Measurements from ENCODE around the gene NID2.

Gene NID2

GRCh38 chr14:52005625-52006024 lies 63.2 kb downstream of the NID2 start:
- in situ Hi-C loops (cut with MboI; ENCODE audit: low sequenced_read_pairs) = loop anchor here (25.0 kb wide), 1 partner anchor 482 kb away; no protein-coding TSS in a partner anchor

GRCh38 chr14:52003324-52003723 lies 65.5 kb downstream of the NID2 start:
- in situ Hi-C loops (cut with MboI; ENCODE audit: low sequenced_read_pairs) = loop anchor here (25.0 kb wide), 1 partner anchor 484 kb away; no protein-coding TSS in a partner anchor

- in situ Hi-C loops (cut with MboI; ENCODE audit: low sequenced_read_pairs) = loop anchor here (25.0 kb wide), 1 partner anchor 485 kb away; no protein-coding TSS in a partner anchor
Measured at GRCh38 chr14:52002542-52002941, 66.3 kb downstream of the NID2 start.

- in situ Hi-C loops (cut with MboI; ENCODE audit: low sequenced_read_pairs) = loop anchor here (25.0 kb wide), 1 partner anchor 487 kb away; no protein-coding TSS in a partner anchor
Measured at GRCh38 chr14:52000696-52001095, 68.2 kb downstream of the NID2 start.

GRCh38 chr14:52000019-52000582 lies 68.8 kb downstream of the NID2 start:
- in situ Hi-C loops (cut with MboI; ENCODE audit: low sequenced_read_pairs) = loop anchor here (25.0 kb wide), 1 partner anchor 487 kb away; no protein-coding TSS in a partner anchor

GRCh38 chr14:51999084-51999483 lies 69.8 kb downstream of the NID2 start:
- in situ Hi-C loops (cut with MboI; ENCODE audit: low sequenced_read_pairs) = no loop called here

- in situ Hi-C loops (cut with MboI; ENCODE audit: low sequenced_read_pairs) = no loop called here
Measured at GRCh38 chr14:51998348-51998747, 70.5 kb downstream of the NID2 start.

- in situ Hi-C loops (cut with MboI; ENCODE audit: low sequenced_read_pairs) = no loop called here
Measured at GRCh38 chr14:51996148-51996746, 72.6 kb downstream of the NID2 start.

GRCh38 chr14:51993285-51993920 lies 75.5 kb downstream of the NID2 start:
- in situ Hi-C loops (cut with MboI; ENCODE audit: low sequenced_read_pairs) = no loop called here

GRCh38 chr14:51990488-51990887 lies 78.4 kb downstream of the NID2 start:
- in situ Hi-C loops (cut with MboI; ENCODE audit: low sequenced_read_pairs) = no loop called here

- in situ Hi-C loops (cut with MboI; ENCODE audit: low sequenced_read_pairs) = no loop called here
Measured at GRCh38 chr14:51989293-51990234, 79.3 kb downstream of the NID2 start, which contains the start of gene RTRAF. Gene RTRAF, plus strand, starts transcription at chr14:51989546. Its CDS starts 94 bp downstream, at chr14:51989640.

- in situ Hi-C loops (cut with MboI; ENCODE audit: low sequenced_read_pairs) = no loop called here
Measured at GRCh38 chr14:51988221-51988620, 80.6 kb downstream of the NID2 start.

- in situ Hi-C loops (cut with MboI; ENCODE audit: low sequenced_read_pairs) = no loop called here
Measured at GRCh38 chr14:51981218-51981854, 87.5 kb downstream of the NID2 start.

GRCh38 chr14:51979088-51979709 lies 89.7 kb downstream of the NID2 start:
- in situ Hi-C loops (cut with MboI; ENCODE audit: low sequenced_read_pairs) = no loop called here

- in situ Hi-C loops (cut with MboI; ENCODE audit: low sequenced_read_pairs) = no loop called here
Measured at GRCh38 chr14:51978681-51979085, 90.2 kb downstream of the NID2 start.

GRCh38 chr14:51977075-51977474 lies 91.8 kb downstream of the NID2 start:
- in situ Hi-C loops (cut with MboI; ENCODE audit: low sequenced_read_pairs) = no loop called here

GRCh38 chr14:51972566-51972965 lies 96.3 kb downstream of the NID2 start:
- in situ Hi-C loops (cut with MboI; ENCODE audit: low sequenced_read_pairs) = no loop called here

- in situ Hi-C loops (cut with MboI; ENCODE audit: low sequenced_read_pairs) = no loop called here
Measured at GRCh38 chr14:51969852-51970540, 98.9 kb downstream of the NID2 start.

- in situ Hi-C loops (cut with MboI; ENCODE audit: low sequenced_read_pairs) = no loop called here
Measured at GRCh38 chr14:51967521-51967920, 101.3 kb downstream of the NID2 start.
